HEK293 (cell line): ENCODE results near the gene PI16.

Experiments
- ATF2 ChIP-seq: fragments of 450-650 bp; formaldehyde crosslinking; IDR thresholded peaks from 2 replicates; pipeline ENCODE4 v1.5.1; 2016; ENCODE audit warnings: missing biosample characterization, missing genetic modification characterization, low read depth
- CTCF ChIP-seq: fragments of 450-650 bp; formaldehyde crosslinking; IDR thresholded peaks from 2 replicates; pipeline ENCODE4 v1.5.1; 2016; ENCODE audit warnings: missing biosample characterization, missing genetic modification characterization
- RBAK ChIP-seq: fragments of 450-650 bp; formaldehyde crosslinking; IDR thresholded peaks from 2 replicates; pipeline ENCODE4 v1.5.1; 2016; ENCODE audit warnings: missing biosample characterization, missing genetic modification characterization
- REST ChIP-seq: fragments of 450-650 bp; formaldehyde crosslinking; IDR thresholded peaks from 2 replicates; pipeline ENCODE4 v1.5.1; 2016; ENCODE audit warnings: missing biosample characterization, missing genetic modification characterization
- SALL2 ChIP-seq: fragments of 450-650 bp; formaldehyde crosslinking; IDR thresholded peaks from 2 replicates; pipeline ENCODE4 v1.5.0; 2017; ENCODE audit warnings: missing biosample characterization, mild to moderate bottlenecking, missing genetic modification characterization, borderline replicate concordance
- TCF7L2 ChIP-seq: IDR thresholded peaks from 2 replicates; pipeline ENCODE4 v1.6.1; 2011; ENCODE audit warnings: low read depth, mild to moderate bottlenecking, inconsistent platforms, low read length, moderate library complexity, borderline replicate concordance
- ZNF155 ChIP-seq: fragments of 450-650 bp; formaldehyde crosslinking; IDR thresholded peaks from 2 replicates; pipeline ENCODE4 v1.5.1; 2016; ENCODE audit warnings: missing biosample characterization, missing genetic modification characterization
- ZNF777 ChIP-seq: fragments of 450-650 bp; formaldehyde crosslinking; IDR thresholded peaks from 2 replicates; pipeline ENCODE4 v1.5.1; 2017; ENCODE audit warnings: missing biosample characterization, missing genetic modification characterization, borderline replicate concordance
- ZNF843 ChIP-seq: fragments of 450-650 bp; formaldehyde crosslinking; IDR thresholded peaks from 2 replicates; pipeline ENCODE4 v1.5.1; 2016; ENCODE audit warnings: missing biosample characterization, missing genetic modification characterization

- no peak for TF ChIP-seq ATF2 (tag by site-specific recombination)
- TF ChIP-seq REST (tag by site-specific recombination) = no peak
- no peak for TF ChIP-seq RBAK (tag by site-specific recombination)
- TF ChIP-seq ZNF777 = no peak
- TF ChIP-seq CTCF (tag by site-specific recombination) = no peak
- no peak for TF ChIP-seq ZNF843 (tag by site-specific recombination)
- TF ChIP-seq TCF7L2 = no peak
- TF ChIP-seq ZNF155 (tag by site-specific recombination) = no peak
- no peak for TF ChIP-seq SALL2
Measured at GRCh38 chr6:36925809-36926208, 28.7 kb upstream of the PI16 start.
